NCI-H526 treated with DMSO at 0.1 percent for 48 hours (cell line): Measurements from ENCODE around the gene CACNA2D2.

Experiments
- DNase-seq: peaks from one replicate; lab custom pipeline; 2025; lab: John Stamatoyannopoulos, UW

Gene CACNA2D2

GRCh38 chr3:50325497-50326181 is 177.8 kb downstream of the CACNA2D2 start:
- DNase-seq: no peak

GRCh38 chr3:50325113-50325480 is 178.3 kb downstream of the CACNA2D2 start:
- no peak for DNase-seq

GRCh38 chr3:50324351-50325112 is 178.9 kb downstream of the CACNA2D2 start:
- peak; percentile 22 for DNase-seq

GRCh38 chr3:50323614-50324199 is 179.7 kb downstream of the CACNA2D2 start:
- DNase-seq: no peak

- DNase-seq: no peak
Measured at GRCh38 chr3:50323092-50323600, 180.3 kb downstream of the CACNA2D2 start.

- DNase-seq: no peak
Measured at GRCh38 chr3:50322386-50323091, 180.9 kb downstream of the CACNA2D2 start, which contains the start of gene HYAL2. Gene HYAL2 (minus strand): TSS chr3:50322745. CDS start chr3:50320489, 2,256 bp downstream.

- no peak for DNase-seq
Measured at GRCh38 chr3:50322115-50322385, 181.4 kb downstream of the CACNA2D2 start.

- peak; percentile 84 for DNase-seq
Measured at GRCh38 chr3:50321336-50322114, 181.9 kb downstream of the CACNA2D2 start.

GRCh38 chr3:50320853-50321335 is 182.5 kb downstream of the CACNA2D2 start:
- DNase-seq: peak; percentile 44

GRCh38 chr3:50319894-50320625 is 183.4 kb downstream of the CACNA2D2 start:
- no peak for DNase-seq

- no peak for DNase-seq
Measured at GRCh38 chr3:50319181-50319893, 184.1 kb downstream of the CACNA2D2 start.

GRCh38 chr3:50318615-50319014 is 184.8 kb downstream of the CACNA2D2 start:
- DNase-seq: no peak

GRCh38 chr3:50318163-50318562 is 185.3 kb downstream of the CACNA2D2 start:
- no peak for DNase-seq

- no peak for DNase-seq
Measured at GRCh38 chr3:50317300-50317699, 186.1 kb downstream of the CACNA2D2 start.

- DNase-seq: no peak
Measured at GRCh38 chr3:50316657-50317242, 186.7 kb downstream of the CACNA2D2 start.

- no peak for DNase-seq
Measured at GRCh38 chr3:50314816-50315215, 188.6 kb downstream of the CACNA2D2 start.

GRCh38 chr3:50314342-50314741 is 189.1 kb downstream of the CACNA2D2 start:
- no peak for DNase-seq
